Measurements from ENCODE around the gene TTC31. TPM values are rescaled to one million over a fixed set of nuclear protein-coding genes. Genes with fewer than 3 reads are reported as not detected.

Gene TTC31
- total and polyA plus RNA-seq, 2 experiments from 2014 or later = 15.9 to 20.4 TPM

DNA sequence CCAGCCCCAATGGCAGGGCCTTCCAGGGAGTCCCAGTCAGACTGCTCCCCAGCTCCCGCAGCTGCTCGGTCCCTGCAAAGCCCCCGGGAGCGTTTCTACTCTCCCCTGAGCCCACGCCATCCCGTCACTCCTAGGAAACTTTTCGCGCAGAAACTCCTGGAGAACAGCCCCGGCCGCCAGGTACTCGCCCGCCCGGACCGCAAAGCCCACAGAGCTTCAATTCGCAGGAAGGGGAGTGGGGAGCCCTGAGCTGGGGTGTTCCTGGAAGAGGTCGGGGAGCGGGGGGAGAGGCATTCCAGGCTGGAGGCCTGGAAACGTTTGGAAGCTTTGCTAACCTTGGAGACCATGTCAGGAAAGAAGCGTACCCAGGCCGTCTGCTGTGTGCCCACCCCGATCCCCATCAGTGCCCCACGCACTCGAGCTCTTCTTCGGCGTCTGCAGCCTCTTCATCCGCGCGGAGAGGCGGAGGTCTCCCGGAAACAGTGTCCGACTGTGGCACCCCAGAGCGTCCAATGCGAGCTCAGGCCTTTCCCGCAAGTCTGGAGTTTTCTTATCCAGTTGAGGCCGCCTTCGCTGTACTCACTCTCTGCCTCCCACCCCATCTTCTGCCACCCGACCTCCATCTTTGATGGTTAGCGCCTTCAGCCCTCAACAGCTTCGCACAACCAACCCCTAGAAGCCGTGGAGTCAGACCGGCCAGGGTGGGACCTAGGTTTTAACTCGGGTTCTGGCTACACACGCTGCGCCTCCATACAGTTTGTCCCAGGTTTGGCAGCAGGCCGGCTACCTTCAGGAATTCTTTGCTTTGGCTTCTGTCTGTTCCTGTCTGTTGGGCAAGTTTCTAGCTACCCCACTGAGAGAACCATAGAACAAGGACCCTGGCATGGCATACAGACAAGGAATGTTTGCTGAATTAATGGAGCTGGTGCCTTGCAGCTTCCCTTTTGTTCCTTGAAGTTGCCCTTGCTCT, 20.9 kb downstream of the TTC31 start:
- WGBS, 2 experiments (ENCODE audit: low coverage in 1 of 2, low lambda C conversion rate in 2 of 2, missing lambda C conversion rate in 2 of 2) = 51 to 59% methylated on average over 29 to 45 of the region's 45 CpGs

DNA sequence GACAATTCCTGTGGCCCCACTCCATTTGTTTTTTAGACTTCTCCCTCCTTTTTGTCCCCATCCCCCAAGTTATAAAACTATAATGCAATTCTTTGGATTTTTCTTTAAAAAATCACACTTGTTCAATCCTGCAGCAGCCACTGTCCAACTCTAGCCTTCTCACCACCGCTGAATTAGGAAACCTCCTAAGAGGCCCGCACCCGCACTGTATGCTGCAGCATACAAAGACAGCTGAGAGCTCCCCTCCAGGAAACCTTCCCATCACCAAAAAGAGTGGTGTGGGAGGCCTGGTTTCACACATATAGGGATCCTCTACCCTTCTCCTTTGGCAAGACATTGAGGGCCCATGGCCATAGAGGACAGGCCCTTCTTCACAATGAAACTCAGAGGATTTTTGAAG, 21.7 kb downstream of the TTC31 start:
- peaks cover 26% of the 10 kb centered on the region for H3K79me2 ChIP-seq (ENCODE audit: insufficient read depth)
- no peak overlapping the region for H3K4me2 ChIP-seq (ENCODE audit: unreplicated experiment)
- H4K20me1 ChIP-seq (ENCODE audit: insufficient read depth) = no peaks in the 10 kb centered on the region
- no peaks in the 10 kb centered on the region for H3K9me2 ChIP-seq (ENCODE audit: insufficient read depth)
- no peak overlapping the region for H3K9ac ChIP-seq
- DNase-seq = peak; percentile 18
- in situ Hi-C loops (cut with MboI) = loop anchor here (5.0 kb wide), 1 partner anchor 83 kb away; no protein-coding TSS in a partner anchor
- H3K9me3 ChIP-seq (ENCODE audit: low read depth) = no peaks in the 10 kb centered on the region
- WGBS, 2 experiments (ENCODE audit: low coverage in 1 of 2, low lambda C conversion rate in 2 of 2, missing lambda C conversion rate in 2 of 2) = 81% methylated on average over 3 of the region's 3 CpGs
- no peak overlapping the region for H3K27ac ChIP-seq
- H3K4me1 ChIP-seq (ENCODE audit: insufficient read depth) = peaks cover 27% of the 10 kb centered on the region
- H3K36me3 ChIP-seq (ENCODE audit: low read depth) = no peaks in the 10 kb centered on the region
- H2AFZ ChIP-seq = no peak overlapping the region
- no peak for TF ChIP-seq EZH2phosphoT487 (IDR thresholded peaks at IDR 0.05; ENCODE audit: insufficient read depth, low read depth)
- TF ChIP-seq EZH2 (IDR thresholded peaks at IDR 0.05; ENCODE audit: insufficient read depth, poor library complexity, severe bottlenecking) = no peak
- H3K4me3 ChIP-seq = no peak overlapping the region
- peaks cover 18% of the 10 kb centered on the region for H3F3A ChIP-seq (ENCODE audit: insufficient read depth)
- H3K27me3 ChIP-seq (replicated peaks; ENCODE audit: insufficient read depth) = no peaks in the 10 kb centered on the region

More for the DNA sequence above, 20.9 kb downstream of the TTC31 start:
- peak overlapping the region; percentile 92 for H3K4me2 ChIP-seq (ENCODE audit: unreplicated experiment)
- H3K27me3 ChIP-seq (replicated peaks; ENCODE audit: insufficient read depth) = no peaks in the 10 kb centered on the region
- H3F3A ChIP-seq (ENCODE audit: insufficient read depth) = peaks cover 18% of the 10 kb centered on the region
- H3K4me3 ChIP-seq = peak overlapping the region; percentile 76
- H2AFZ ChIP-seq = peak overlapping the region; percentile 84
- peaks cover 27% of the 10 kb centered on the region for H3K4me1 ChIP-seq (ENCODE audit: insufficient read depth)
- no peaks in the 10 kb centered on the region for H3K9me3 ChIP-seq (ENCODE audit: low read depth)
- TF ChIP-seq EZH2 (IDR thresholded peaks at IDR 0.05; ENCODE audit: insufficient read depth, poor library complexity, severe bottlenecking) = no peak
- no peak for TF ChIP-seq EZH2phosphoT487 (IDR thresholded peaks at IDR 0.05; ENCODE audit: insufficient read depth, low read depth)
- no peak for DNase-seq
- peak overlapping the region; percentile 74 for H3K9ac ChIP-seq
- no peaks in the 10 kb centered on the region for H3K9me2 ChIP-seq (ENCODE audit: insufficient read depth)
- H3K36me3 ChIP-seq (ENCODE audit: low read depth) = no peaks in the 10 kb centered on the region
- in situ Hi-C loops (cut with MboI) = loop anchor here (5.0 kb wide), 1 partner anchor 84 kb away; no protein-coding TSS in a partner anchor
- H3K79me2 ChIP-seq (ENCODE audit: insufficient read depth) = peaks cover 26% of the 10 kb centered on the region
- peak overlapping the region; percentile 56 for H3K27ac ChIP-seq
- no peaks in the 10 kb centered on the region for H4K20me1 ChIP-seq (ENCODE audit: insufficient read depth)

DNA sequence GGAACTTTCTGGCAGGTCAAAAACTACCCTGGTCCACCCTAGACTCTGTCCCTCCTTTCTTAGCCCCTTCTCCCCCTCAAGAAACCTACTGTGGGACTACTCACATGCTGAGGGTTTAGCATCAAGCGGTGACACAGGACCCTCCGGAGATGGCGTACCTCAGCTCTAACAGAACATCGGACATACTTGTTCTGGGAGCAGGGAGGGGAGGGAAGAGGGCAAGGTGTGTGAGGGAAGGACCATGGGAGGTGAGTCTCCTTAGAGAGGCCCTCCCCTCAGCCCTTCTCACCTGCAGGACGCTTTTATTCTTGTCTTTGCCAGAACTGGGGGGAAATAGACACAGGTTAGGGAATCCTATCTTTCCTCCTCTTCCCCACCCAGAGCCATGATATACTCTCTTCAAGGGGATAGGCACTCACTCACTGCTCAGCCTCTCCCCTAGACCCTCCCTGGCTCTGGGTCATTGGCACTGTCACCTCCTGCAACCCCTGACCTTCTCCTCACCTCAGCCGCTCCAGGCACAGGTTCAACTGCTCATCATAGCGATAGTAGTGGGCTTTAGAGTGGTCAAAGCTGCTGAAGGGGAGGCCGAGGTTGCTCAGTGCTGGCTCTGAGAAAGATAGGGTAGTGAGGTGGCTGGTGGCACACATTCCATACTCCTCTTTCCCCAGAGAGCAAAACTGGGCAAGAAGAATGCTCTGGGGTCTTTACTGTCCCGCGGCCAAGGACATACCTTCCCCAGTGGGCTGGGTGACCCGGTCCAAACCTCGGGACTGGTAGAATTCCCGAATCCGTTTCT, 22.8 kb downstream of the TTC31 start:
- peak overlapping the region; percentile 96; the same call in 1 of the 2 replicates for H3K27ac ChIP-seq
- H3K4me2 ChIP-seq (ENCODE audit: unreplicated experiment) = peak overlapping the region; percentile 94
- peaks cover 18% of the 10 kb centered on the region for H3F3A ChIP-seq (ENCODE audit: insufficient read depth)
- no peak overlapping the region for H3K9ac ChIP-seq
- peaks cover 27% of the 10 kb centered on the region for H3K4me1 ChIP-seq (ENCODE audit: insufficient read depth)
- no peaks in the 10 kb centered on the region for H3K27me3 ChIP-seq (replicated peaks; ENCODE audit: insufficient read depth)
- no peak for TF ChIP-seq EZH2phosphoT487 (IDR thresholded peaks at IDR 0.05; ENCODE audit: insufficient read depth, low read depth)
- TF ChIP-seq EZH2 (IDR thresholded peaks at IDR 0.05; ENCODE audit: insufficient read depth, poor library complexity, severe bottlenecking) = no peak
- in situ Hi-C loops (cut with MboI) = no loop called here
- DNase-seq = no peak
- H3K9me3 ChIP-seq (ENCODE audit: low read depth) = no peaks in the 10 kb centered on the region
- peaks cover 26% of the 10 kb centered on the region for H3K79me2 ChIP-seq (ENCODE audit: insufficient read depth)
- H3K9me2 ChIP-seq (ENCODE audit: insufficient read depth) = no peaks in the 10 kb centered on the region
- no peaks in the 10 kb centered on the region for H4K20me1 ChIP-seq (ENCODE audit: insufficient read depth)
- H3K4me3 ChIP-seq = peak overlapping the region; percentile 90
- 96 to 97% methylated on average over 14 of the region's 14 CpGs for WGBS, 2 experiments (ENCODE audit: low coverage in 1 of 2, low lambda C conversion rate in 2 of 2, missing lambda C conversion rate in 2 of 2)
- H3K36me3 ChIP-seq (ENCODE audit: low read depth) = no peaks in the 10 kb centered on the region
- H2AFZ ChIP-seq = no peak overlapping the region

Data from GM23248 (cell line).